GM04503 (cell line): Measurements from ENCODE around the gene RNF113B.

Source experiments
- DNase-seq: peaks from one replicate; pipeline ENCODE4 v3.0.0-alpha.2; 2012; ENCODE audit warnings: low read depth

RNF113B gene

DNA sequence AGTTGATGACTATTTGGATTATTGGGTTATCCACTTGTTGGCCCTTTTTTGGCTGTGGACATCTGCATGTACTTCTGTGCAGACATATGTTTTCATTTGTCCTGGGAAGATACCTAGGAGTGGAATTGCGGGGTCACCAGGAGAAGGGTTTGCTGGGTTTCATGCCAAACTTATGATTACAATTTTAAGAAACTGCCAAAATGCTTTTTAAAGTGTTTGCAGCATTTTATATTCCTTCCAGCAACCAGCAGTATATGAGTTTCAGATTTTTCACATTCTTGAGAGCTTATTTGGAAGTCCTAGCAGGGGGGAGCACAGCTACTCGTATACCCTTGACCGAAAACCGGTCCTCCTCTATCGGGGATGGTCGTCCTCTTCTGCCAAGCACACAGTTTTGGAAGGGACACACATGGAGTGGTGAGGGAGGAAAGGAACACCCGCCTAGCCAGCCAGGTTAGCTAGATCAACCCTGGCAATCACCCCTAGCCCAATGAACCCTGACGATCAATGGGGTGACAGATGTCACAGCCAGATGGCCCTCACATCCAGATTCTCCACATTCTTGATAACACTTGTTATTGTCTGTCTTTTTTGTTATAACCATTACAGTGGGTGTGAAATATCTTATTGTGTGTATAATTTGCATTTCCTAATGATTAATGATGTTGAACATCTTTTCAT, 26.7 kb upstream of the RNF113B start:
- DNase-seq: peak; percentile 81

DNA sequence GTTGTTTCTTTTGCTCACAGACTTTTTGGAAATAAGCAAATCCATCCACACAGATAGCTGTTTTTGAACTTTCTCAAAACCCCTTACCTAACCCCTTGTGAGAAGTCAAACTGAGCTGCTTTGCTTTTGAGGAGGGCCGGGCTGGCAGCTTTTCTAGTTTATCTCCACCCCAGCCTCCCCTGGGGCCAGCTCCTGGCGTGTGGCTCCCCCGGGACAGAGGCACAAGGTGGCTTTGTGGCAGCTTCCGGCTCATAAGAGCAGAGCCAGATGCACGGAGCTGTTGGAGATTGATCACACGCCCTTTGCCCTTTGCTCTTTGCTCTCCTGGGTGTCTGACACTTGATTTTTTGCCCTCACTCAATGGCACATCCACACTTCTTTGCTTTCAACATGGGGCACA, 24.9 kb upstream of the RNF113B start:
- DNase-seq: no peak

DNA sequence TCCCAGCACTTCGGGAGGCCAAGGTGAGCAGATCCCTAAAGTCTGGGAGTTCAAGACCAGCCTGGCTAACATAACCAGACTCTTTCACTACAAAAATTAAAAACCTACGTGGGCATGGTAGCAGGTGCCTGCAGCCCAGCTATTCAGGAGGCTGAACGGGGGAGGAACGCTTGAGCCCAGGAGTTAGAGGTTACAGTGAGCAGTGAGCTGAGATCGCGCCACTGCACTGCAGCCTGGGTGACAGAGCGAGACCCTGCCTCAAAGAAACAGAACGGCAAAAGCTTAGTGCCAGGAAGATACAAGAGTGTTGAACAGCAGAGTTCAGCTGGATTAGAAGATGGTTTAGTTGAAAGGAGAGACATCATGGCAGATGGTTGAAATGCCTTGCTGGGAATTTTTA, 24.1 kb upstream of the RNF113B start:
- no peak for DNase-seq

DNA sequence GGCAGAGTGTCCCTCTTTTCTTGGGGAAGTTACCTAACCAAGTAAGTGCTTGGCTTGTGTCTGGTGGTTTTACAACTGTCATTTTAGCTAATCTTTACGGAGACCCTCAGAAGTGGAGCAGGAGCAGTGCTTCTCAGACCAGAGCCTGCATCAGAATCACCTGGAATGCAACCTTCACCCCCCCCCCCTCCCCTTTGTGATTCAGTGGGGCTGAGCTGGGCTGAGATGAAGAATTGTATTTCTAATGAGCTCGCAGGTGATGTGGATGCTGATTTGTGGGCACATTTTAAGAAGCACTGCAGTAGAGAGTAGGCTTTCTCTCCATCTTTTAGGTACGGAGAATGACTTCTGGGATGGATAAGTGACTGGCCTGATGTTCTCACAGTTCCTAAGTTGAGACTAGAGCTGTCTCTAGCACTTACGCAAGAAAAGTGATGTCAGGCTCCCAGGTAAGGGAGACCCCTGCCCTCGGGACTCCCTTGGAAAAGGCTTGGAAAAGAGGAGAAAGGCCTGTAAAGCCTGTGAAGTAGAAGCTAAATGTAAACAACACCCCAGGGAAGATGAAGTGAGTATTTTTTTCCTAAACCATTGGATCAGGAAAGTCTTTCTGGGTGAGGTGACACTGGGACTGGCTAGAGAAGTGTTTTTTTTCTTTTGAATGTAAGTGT, 23.3 kb upstream of the RNF113B start:
- DNase-seq: no peak

DNA sequence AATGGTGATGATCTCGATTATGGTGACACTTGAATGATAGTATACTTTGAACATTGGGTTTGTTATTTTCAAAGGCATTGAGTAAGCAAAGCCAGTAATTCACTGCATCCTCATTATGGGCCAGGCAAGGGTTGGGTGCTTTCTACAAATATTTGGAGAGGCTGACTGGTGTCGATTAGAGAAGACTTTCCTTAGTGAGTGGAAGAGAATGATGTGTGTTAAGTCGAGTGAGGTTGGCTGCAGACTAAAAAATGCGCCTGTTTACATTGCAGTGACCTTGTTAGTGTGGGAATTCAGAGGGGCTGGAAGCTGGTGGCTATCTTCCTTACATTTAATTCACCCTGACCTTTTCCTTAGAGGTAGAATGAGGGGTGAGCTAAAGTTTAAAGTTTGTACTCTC, 22.4 kb upstream of the RNF113B start:
- no peak for DNase-seq

DNA sequence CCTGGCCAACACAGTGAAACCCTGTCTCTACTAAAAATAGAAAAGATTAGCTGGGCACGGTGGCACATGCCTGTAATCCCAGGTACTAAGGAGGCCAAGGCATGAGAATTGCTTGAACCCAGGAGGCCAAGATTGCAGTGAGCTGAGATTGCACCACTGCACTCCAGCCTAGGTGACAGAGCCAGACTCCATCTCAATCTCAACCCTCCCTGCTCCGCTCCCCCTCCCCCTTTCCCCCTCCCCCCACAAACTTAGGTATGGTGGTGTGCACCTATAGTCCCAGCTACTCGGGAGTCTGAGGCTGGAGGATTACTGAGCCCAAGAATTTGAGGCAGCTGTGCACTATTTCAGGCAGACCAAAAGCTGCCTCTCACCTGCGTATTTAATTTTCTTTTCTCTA, 21.6 kb upstream of the RNF113B start:
- no peak for DNase-seq

DNA sequence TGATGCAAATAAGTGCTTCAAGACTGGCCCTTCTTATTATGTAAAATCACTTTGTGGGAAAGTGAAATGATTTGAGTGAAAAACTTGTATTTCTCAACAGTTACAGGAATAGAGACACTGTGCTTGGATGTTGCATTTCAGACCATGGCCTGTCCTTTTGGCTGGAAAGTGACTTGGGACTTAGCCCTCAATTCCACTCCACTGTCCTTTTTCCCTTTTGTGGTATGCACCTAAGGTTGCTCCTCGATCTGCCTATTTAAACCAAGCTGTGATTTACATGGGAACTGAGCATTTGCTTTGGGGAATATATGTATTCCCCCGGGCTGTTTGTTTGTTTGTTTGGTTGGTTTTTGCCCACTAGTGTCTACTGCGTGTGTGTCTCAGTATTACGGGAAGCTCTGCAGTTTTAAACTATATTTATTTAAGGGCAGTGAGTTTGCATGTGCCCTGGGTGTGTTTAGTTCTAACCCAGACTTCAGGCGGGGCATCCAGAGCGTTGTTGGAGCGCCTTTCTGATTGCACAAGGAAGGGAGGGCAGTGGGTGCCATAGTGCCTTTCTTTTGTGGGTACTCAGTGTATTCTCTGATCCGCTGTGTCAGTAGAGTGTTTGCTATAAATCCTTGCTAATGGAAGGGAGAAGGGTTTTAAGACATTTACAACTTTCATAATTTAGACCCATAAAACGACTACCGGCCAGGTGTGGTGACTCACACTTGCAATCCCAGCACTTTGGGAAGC, 18.2 kb upstream of the RNF113B start:
- DNase-seq: no peak

DNA sequence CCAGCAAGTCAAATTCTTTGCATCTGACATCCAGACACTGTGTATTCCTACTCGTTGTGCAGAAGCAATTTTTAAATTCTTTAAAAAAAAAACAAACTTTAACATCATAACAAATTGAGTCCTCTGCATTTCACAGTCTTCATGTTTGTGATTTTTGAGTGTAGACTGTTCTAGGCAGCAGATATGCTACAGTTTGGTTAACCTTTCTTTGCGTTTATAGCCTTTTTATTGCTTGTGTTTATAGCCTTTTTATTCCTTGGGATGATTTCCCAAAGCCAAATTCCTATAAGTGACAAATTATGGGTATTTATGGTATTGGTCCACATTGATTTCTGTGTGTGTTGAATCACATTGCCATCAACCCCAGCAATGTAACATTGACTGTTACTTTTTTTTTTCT, 14.9 kb upstream of the RNF113B start:
- DNase-seq: no peak

DNA sequence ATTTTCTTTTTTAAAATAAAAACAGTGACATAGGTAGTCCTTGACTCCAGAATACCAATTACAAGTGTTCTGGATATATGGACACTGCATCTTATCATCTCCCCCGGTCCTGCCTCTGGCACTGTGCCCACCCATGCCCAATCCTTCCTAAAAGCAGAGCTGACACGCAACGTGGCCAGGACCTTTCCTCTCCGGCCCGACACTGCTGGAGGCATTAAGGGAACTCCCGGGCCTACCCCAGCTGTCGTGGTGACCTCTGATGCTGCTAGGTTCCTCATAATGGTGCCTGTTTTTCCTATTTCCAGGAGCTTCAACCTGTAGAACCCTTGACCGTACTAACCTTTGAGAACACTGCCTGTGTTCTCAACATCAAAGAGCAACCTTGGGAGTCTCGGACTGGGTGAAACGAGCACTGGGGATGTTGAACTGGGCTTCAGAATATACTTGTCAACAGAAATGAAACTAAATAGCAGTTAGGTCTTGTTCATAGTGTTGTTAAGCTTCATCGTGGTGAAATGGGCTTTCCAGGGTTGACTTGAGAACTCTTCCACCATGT, 13.9 kb upstream of the RNF113B start:
- DNase-seq: no peak

DNA sequence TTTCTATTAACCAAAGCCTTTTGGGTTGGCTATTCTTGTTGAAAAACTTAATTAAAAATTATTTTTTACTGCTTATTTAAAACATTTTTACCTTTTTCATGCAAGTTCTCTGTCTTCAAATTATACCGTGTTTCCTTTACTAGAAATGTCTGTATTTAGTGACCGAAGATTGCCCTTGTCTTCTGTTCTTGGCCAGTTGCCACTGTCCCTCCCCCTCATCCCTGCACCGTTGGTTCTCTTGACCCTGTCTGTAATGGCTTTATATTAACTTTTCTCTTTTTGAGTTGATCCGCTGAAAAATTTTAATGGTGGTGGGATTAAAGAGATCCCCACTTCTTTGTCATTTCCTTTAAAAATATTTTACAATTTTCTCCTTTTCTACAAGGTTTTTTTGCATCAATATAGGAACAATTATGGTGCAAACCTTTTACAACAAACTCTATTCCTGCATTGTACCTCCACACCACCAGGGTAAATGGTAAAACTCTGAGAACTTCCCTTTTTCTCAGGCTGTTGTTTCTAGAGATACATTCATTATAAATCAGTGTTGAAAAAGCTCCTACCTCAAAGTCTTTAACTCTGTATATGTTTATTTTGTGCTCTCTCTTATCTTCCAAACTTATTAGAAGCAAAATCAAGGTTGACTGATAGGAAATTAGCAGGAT, 12.9 kb upstream of the RNF113B start:
- DNase-seq: no peak

DNA sequence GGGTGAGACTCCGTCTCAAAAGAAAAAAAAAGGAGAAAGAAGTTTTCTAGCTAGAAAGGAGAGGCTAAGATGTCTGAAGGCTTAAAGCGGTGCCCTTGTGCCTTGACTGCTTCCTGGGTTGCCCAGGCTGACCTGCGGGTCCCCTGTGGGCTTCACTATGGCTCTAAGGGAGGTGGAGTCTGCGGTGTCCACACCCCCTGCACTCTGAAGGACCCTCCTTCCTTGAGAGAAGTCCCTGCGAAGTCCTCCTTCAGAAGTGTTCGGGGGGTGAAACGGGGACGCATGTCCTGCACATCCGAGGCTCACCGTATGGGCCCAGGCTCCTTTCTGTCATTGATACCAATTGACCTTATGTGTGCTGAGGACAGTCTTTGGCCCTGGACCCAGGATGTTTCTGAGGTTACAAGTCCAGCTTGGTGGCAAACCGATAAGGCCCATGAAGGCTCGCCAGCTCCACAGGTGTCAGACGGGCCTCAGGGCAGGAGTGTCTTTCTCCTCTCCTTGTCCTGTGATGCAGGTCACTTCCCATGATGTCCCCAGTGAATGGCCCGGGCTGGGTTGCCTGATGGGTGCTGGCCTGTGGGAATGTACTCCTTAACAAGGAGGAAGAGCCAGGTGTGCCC, 11.6 kb upstream of the RNF113B start:
- DNase-seq: no peak

DNA sequence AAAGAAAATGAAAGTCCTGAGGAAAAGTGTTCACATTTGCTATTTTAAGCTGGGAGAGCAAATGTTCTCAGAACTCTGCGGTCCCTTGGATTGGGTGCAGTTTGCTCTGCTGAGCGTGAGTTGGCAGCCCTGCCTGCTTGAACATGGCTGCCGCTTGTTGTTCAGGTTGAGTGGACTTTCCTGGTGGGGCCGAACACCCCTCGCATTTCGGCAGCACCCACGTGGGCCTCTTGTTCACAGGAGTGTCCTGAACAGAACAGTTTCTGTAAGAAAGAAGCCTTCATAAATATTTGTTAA, 10.8 kb upstream of the RNF113B start:
- no peak for DNase-seq

DNA sequence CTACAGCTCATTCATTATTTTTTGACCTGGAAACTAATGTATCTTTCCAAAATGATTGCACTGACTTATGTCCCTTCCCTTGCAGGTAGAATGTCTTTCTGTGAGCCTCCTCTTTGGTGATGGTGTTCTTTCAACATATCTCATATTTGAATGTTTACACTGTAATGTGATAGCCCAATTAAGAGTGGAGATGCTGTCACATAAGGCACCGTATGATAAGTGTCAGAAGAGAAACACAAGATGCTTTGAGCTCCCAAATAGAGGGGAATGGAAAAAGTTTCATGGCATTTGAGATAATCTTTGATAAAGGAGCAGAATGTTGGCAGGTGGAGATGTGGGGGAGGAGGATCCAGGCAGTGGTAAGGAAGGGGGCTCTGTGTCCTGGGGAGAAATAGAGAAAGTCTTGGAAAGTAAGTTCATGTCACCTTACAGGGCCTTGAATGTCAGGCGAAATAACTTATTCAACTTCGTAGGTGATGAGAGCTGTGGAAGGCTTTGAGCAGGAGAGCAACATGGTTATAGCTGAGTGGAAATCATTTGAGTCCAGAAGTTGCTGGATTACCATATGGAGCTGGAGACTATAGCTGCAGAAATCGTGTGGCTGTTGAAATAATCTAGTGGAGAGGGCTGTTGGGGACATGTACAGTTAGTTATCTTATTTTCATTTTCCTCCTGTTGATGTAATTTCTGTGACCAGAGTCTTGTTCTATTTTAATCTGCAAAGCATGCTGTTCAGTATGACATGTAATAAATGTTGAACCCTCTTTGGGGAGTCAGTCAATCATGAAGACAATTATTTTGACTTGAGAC, 10.3 kb upstream of the RNF113B start:
- DNase-seq: no peak

DNA sequence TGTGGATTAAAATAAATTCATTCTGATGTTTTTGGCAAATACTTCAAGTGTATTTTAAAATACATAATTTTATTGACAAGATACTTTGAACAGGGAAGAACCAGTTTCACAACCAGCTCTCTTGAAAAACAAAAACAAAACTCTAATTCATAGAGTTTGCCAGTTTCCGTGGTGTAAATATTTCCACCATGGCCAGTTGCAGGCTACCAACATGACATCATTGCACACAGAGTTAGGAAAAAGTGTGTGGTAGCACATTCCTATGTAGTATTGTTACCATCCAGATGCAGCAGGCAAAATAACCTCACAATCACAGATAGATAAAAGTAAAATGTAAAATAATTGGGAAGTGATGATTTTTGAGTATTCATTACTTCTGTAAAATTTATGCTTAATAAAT, 7.7 kb upstream of the RNF113B start:
- DNase-seq: peak; percentile 50

DNA sequence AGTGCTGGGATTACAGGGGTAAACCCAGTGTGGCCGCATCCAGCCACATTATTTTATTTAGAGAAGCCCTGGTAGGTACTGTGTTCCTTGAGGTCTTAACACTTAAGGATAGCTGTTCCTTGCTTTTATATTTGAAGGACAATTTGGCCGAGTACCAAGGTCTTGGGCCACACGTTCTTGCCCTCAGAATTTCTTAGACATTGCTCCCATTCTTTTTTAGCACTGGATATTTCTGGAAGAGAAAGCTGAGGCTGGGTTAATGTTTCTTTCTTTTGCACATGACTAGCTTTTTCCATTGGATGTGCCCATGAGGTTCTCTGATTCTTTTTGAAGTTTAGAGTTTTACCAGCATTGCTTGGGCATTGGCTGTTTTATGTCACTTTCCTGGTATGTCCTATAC, 5.5 kb upstream of the RNF113B start:
- no peak for DNase-seq

DNA sequence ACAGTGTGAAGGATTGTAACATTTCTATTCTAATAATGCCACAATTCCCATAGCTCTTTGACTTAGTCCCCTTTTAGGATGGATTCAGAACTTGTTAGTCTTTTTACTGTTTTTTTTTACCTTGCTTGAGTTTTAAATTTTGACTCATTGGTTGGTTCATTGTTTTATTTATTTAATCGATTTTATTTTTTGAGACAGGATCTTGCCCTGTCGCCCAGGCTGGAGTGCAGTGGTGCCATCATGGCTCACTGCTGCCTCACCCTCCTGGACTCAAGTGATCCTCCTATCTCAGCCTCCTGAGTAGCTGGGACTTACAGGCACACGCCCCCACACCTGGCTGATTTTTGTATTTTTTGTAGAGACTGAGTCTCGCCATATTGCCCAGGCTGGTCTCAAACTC, 5.1 kb upstream of the RNF113B start:
- no peak for DNase-seq

DNA sequence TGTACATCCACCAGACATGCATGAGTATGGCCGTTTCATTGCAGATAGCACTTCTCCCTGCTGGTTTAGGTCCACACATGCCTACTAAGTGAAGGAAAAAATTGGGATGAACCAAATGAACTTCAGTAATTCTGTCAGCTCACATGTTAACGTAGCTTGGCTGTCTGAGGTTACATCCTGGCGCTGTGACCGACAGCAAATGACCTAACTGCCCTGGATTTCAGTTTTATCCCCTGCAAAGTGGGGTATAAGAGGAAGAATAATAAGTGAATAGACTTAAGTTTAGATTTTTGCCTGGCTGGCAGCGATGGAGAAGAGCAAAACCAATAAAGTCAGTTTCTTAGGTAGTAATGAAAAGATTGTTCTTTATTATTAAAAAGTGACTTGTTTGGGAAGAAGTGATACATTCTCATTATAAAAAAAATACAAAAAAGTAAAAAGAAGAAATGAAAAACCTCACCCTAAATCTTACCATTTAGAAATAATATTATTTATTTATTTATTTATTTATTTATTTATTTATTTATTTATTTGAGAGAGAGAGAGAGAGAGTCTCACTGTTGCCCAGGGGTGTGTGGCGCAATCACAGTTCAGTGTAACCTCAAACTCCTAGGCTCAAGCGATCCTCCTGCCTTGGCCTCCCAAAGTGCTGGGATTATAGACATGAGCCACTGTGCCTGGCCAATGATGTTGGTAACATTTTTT, 4.2 kb upstream of the RNF113B start:
- no peak for DNase-seq

DNA sequence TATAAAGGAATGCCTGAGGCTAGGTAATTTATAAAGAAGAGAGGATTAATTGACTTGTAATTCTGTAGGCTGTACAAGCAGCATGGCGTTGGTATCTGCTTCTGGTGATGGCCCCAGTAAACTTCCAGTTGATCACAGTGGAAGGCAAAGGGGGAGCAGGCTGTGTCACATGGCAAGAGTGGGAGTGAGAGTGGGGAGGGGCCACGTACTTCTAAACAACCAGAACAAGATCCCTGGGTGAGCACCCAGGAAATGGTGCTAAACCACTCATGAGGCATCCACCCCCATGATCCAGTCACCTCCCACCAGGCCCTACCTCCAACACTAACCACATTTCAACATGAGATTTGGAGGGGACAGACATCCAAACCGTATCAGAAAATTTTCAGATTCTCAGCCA, 3.0 kb upstream of the RNF113B start:
- DNase-seq: no peak

DNA sequence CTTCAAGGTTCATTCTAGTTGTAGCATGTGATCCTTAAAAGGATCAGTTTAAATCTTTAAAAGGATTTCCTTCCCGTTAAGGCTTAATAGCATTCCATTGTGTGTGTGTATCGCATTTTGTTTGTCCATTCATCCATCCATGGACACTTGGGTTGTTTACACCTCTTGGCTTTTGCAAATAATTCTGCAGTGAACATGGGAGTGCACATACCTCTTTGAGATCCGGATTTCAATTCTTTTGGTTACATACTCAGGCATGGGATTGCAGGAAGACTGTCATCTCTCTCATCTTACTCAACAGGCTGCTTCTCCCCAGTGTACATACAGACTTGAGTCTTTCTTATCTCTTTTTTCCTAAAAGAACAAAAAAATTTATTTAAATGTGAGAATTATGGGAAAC, 1.2 kb downstream of the RNF113B start:
- DNase-seq: no peak

DNA sequence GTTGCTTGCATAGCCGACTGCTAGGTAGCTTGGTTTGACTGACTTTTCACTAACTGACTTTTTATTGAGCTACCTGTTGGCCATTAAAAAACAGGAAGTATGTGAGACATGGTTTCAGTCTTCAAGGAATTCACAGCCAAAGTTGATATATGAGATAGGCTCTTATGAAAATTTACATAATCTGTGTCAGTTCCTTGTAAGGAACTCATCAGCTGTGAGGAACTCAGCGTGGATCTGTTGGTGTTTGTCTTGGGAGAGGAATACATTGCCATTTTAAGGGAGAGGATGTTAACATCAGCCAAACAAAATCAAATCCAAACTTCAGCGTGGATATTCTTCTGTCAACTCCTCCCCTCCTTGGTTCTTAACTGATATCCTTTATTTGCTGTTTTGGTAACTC, 2.0 kb downstream of the RNF113B start:
- no peak for DNase-seq

DNA sequence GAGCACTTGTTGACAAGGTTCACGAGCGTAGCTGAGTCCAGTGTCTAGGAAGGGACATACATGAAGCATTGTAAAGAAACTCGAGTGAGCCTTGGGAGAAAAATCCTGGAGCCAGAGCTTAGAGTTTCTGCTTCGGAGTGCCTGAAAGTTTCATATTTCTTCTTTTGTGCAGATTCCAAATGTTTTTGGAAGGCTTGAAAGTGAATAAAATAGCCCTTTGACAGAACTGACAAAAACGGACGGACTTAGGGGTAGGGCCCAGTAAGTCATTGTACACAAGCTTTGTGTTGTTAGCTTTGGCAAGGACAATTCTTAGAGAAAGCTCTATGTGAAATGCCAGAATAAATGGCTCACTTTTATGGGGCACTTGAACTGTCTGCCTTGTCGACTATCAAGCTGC, 2.8 kb downstream of the RNF113B start:
- no peak for DNase-seq
